HG03457 (cell line): Measurements from ENCODE around the gene GJB1.
"Not testable (repeated sequence)": the region's sequence is repeated elsewhere in the genome, so short reads cannot be mapped to it uniquely, and the experiment has no call there.

Experiments
- ATAC-seq: cut with Tn5 transposase; IDR thresholded peaks from one replicate; pipeline ENCODE4 v1.9.1; 2021; ENCODE audit warnings: moderate number of reproducible peaks; ENCODE audit not compliant: unreplicated experiment

GJB1 gene

GRCh38 chrX:71222929-71223328 is at the start of gene GJB1:
Gene GJB1 (plus strand): TSS chrX:71223224. CDS start chrX:71223708, 484 bp downstream.
- ATAC-seq = no peak

DNA sequence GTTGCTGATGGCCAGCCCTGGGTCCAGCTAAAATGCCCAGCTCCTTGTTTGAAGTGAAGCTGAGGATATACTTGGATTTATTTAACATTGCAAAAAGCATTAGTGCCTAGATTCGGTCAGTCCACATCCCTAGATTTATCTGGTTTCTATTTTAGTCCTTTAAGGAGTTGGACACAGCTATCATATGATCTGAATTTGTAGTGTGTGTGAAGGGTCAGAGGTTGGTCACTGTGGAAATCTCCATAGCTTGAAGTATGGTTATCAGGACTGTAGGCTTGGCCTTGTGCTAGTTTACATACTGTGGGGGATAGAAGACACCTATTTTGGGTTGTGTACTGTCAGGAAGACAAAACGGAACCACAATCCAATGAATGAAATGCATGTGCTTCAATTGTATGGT is 49.6 kb upstream of the GJB1 start:
- no peak for ATAC-seq

DNA sequence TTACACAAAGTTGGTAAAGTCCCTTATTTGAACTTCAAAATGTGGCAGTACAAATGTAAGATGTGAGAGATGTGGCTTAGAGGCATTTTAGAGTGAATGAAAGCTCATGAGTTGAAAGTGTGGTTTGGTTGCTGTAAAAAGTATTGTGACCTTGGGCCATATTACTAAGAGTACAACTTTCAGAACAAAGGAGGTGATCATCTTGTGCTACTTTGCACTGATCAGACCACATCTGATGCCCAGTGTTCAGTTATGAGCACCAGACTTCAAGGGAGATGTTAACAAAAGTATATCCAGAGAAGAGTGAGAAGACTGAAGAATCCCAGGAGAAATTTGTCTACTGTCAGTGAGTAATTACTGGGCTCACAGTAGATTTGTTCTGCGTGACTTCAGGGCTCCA is 48.2 kb upstream of the GJB1 start:
- ATAC-seq = no peak

DNA sequence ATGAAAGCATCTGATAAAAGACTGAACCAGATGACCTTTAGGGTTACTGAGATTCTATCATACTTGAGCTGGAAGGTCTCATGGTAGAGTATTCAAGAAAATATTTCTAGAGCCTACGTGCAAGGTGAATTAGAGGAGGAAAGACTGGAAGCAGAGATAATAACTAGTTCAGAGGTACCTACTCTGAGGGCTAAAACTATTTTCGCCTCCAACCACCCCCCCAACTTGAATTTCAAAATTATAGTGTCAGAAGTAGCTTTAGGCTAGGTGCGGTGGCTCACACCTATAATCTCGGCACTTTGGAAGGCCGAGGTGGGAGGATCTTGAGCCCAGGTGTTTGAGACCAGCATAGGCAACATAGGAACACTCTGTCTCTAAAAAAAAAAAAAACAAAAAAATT is 47.5 kb upstream of the GJB1 start:
- no peak for ATAC-seq

DNA sequence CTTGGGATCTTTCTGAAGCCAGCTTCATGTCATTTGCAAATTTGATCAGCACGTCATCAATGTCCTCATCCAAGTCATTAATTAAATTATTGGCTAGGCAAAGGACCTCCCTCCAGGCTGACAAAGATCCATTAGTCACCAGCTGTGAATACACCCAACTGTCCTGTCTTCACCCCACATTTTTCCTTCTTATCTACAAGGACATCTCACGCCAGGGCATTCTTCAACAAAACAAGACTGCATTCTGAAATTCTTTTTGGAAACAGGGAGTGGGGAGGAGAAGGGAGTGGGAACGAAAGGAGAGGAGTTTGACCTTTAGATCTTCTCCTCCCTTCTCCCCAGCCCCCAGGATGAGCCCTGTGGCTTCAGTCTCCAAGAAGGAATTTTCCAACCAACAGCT is 45.7 kb upstream of the GJB1 start:
- ATAC-seq = no peak

- no peak for ATAC-seq
Observed at GRCh38 chrX:71178908-71179307, 44.1 kb upstream of the GJB1 start.

DNA sequence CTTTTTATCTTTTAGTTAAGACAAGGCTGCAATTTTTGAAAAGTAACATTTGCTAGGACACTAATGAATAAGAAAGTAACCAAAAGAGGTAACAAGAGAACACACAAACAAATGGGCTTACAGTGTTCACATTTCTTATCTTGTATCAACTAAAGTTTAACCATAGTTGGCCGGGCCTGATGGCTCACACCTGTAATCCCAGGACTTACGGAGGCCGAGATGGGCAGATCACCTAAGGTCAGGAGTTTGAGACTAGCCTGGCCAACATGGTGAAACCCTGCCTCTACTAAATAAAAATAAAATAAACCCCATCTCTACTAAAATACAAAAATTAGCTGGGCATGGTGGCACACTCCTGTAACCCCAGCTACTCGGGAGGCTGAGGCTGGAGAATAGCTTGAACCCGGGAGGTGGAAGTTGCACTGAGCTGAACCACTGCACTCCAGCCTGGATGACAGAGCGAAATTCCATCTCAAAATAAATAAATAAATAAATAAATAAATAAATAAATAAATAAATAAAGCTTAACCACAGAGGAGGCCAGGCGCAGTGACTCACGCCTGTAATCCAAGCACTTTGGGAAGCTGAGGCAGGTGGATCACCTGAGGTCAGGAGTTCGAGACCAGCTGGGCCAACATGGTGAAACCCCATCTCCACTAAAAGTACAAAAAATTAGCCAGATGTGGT is 42.3 kb upstream of the GJB1 start:
- not testable (repeated sequence) for ATAC-seq

DNA sequence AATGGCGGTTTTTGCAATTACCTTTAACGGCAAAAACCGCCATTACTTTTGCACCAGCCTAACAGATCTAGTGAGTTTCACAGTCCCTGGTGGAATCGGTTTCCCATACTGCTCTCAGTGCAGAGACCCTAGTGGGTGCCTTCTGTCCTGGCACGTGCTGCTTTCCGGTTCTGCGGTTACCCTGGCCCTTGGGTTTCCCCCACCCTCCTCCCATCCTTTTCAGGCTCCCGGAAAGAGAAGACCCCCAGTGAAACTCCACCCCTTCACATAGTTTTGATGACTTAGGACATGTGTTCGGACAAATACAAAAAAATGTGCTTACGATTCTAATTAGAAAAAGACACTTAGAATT is 41.5 kb upstream of the GJB1 start:
- ATAC-seq = peak; percentile 33

- peak; percentile 69 for ATAC-seq
Observed at GRCh38 chrX:71181910-71182799, 40.9 kb upstream of the GJB1 start.

GRCh38 chrX:71182871-71183270 is 40.2 kb upstream of the GJB1 start:
- ATAC-seq = no peak

DNA sequence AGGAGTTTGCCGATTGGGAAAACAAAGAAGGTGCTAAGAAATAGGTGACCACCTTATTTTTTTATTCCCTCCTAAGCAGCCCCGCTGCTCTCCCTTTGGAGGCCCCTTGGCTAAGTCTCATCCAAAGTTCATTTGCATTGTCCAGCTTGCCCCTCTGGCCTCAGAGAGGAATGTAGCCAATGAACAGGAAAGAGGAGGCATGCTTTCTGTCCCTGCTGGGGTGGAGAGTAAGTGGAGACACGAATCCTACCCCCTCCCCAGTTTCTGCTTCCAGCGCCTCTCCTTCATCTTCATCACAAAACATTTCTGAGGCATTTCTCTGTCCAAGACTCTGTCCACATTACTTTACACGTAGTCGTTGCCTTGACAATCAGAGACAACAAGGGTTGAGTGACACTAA is 39.7 kb upstream of the GJB1 start:
- no peak for ATAC-seq

DNA sequence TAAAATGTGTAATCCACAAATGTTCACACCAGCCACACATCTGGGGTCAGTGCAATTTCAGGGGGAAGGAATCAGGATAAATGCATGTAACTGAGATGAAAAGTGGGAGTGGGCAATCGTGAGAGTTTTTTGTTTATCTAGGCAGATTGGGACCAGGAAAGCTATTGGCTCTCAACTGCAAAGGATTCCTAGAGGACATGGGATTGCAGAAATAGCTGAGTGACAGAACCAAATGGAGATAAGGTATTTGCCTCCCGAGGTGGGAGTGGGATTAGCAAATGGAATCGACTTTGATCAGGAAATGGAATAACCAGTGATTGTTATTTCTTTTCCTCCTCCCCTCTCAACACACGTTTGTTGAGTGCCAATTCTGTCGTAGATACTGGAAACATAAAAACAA is 38.9 kb upstream of the GJB1 start:
- no peak for ATAC-seq

- ATAC-seq = no peak
Observed at GRCh38 chrX:71184803-71185495, 38.1 kb upstream of the GJB1 start.

GRCh38 chrX:71191248-71191647 is 31.8 kb upstream of the GJB1 start:
- no peak for ATAC-seq

- ATAC-seq = no peak
Observed at GRCh38 chrX:71195964-71196649, 26.9 kb upstream of the GJB1 start.

- no peak for ATAC-seq
Observed at GRCh38 chrX:71198066-71198465, 25.0 kb upstream of the GJB1 start.

GRCh38 chrX:71199252-71200008 is 23.6 kb upstream of the GJB1 start:
- ATAC-seq = no peak

DNA sequence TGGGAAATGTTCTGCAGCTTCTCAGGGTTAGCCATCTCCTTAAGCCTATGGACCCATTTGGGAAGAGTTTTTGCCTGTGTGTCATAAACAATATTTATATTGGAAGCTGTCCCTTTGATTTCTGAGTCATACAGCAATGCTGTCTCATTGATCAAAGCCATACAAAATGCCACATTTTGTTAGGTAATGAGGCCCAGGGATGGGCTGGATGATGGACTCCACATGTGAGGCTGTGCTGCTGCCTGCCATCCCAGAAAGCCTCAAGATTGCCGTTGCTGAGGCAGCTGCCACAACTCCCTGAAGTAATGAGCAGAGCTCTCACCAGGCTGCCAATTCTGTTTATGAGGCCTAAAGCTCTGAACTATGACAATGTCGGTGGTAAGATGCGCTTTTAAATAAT is 12.2 kb upstream of the GJB1 start:
- ATAC-seq = no peak

DNA sequence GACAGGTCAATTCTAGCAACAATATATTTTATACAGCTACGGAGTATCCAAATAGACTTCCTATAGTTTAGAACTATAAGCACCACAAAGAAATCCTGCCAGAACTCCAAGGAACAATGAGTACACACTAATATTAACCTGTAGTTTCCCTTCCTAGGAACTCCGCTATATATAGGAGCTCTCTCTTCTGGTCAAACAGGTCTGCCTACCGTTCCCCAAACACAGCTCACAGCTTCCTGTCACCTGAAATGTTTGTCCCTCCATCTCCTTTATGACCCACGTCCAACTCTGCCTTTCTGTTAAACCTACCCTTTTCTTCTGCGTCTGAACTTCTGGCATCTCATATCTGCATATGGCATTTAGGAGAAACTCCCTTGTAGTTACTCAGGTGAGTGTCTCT is 10.5 kb upstream of the GJB1 start:
- ATAC-seq = no peak

GRCh38 chrX:71214152-71214551 is 8.9 kb upstream of the GJB1 start:
- no peak for ATAC-seq
